ENCODE measurements around the gene HEY2.

HEY2 gene

GRCh38 chr6:125717120-125717731, 32.2 kb upstream of the HEY2 start:
- no peak for DNase-seq (ENCODE audit: extremely low read depth, low read depth)
- no peak for TF ChIP-seq CTCF (IDR thresholded peaks at IDR 0.05; ENCODE audit: low read depth, low read length)

GRCh38 chr6:125718109-125718508, 31.3 kb upstream of the HEY2 start:
- no peak for TF ChIP-seq CTCF (IDR thresholded peaks at IDR 0.05; ENCODE audit: low read depth, low read length)
- no peak for DNase-seq (ENCODE audit: extremely low read depth, low read depth)

- no peak for TF ChIP-seq CTCF (IDR thresholded peaks at IDR 0.05; ENCODE audit: low read depth, low read length)
These were observed 26.5 kb upstream of the HEY2 start for GRCh38 chr6:125722886-125723285.

GRCh38 chr6:125727216-125727615, 22.2 kb upstream of the HEY2 start:
- TF ChIP-seq CTCF (IDR thresholded peaks at IDR 0.05; ENCODE audit: low read depth, low read length) = no peak
- no peak for DNase-seq (ENCODE audit: extremely low read depth, low read depth)

More at GRCh38 chr6:125722886-125723285, 26.5 kb upstream of the HEY2 start:
- no peak for DNase-seq (ENCODE audit: extremely low read depth, low read depth)

GRCh38 chr6:125728739-125729138, 20.7 kb upstream of the HEY2 start:
- DNase-seq (ENCODE audit: extremely low read depth, low read depth) = no peak
- TF ChIP-seq CTCF (IDR thresholded peaks at IDR 0.05; ENCODE audit: low read depth, low read length) = no peak

GRCh38 chr6:125729983-125730382, 19.4 kb upstream of the HEY2 start:
- TF ChIP-seq CTCF (IDR thresholded peaks at IDR 0.05; ENCODE audit: low read depth, low read length) = no peak
- no peak for DNase-seq (ENCODE audit: extremely low read depth, low read depth)

GRCh38 chr6:125732398-125732797, 17.0 kb upstream of the HEY2 start:
- no peak for DNase-seq (ENCODE audit: extremely low read depth, low read depth)
- TF ChIP-seq CTCF (IDR thresholded peaks at IDR 0.05; ENCODE audit: low read depth, low read length) = no peak

Measured in AG09319 (cell line).